ENCODE data around the gene LRRC36.

DNA sequence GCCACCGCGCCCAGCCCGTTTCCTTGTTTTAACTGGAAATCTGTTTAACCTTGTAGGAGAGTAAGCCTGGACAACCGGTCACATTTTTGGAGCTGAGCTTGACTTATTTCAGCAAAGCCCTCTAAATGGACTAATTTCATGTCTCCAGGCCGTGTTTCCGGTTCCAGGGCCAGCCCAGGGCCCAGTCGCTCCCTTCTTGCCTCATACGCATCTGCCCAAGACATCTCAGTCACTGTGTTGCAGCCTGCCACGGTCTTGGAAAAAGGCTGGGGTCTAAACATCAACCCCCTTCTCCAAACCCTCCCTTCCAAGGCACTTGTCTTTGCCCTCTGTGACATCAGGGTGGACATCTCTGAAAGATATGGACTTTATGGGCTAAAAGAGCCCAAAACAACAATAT, 28.3 kb upstream of the LRRC36 start:
- TF ChIP-seq EZH2 (IDR thresholded peaks at IDR 0.05; ENCODE audit: borderline replicate concordance, low read depth, low read length, severe bottlenecking) = no peak
- TF ChIP-seq, protein P1, sequence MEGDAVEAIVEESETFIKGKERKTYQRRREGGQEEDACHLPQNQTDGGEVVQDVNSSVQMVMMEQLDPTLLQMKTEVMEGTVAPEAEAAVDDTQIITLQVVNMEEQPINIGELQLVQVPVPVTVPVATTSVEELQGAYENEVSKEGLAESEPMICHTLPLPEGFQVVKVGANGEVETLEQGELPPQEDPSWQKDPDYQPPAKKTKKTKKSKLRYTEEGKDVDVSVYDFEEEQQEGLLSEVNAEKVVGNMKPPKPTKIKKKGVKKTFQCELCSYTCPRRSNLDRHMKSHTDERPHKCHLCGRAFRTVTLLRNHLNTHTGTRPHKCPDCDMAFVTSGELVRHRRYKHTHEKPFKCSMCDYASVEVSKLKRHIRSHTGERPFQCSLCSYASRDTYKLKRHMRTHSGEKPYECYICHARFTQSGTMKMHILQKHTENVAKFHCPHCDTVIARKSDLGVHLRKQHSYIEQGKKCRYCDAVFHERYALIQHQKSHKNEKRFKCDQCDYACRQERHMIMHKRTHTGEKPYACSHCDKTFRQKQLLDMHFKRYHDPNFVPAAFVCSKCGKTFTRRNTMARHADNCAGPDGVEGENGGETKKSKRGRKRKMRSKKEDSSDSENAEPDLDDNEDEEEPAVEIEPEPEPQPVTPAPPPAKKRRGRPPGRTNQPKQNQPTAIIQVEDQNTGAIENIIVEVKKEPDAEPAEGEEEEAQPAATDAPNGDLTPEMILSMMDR (IDR thresholded peaks at IDR 0.05; ENCODE audit: borderline replicate concordance, extremely low read depth, low read length, poor library complexity, severe bottlenecking) = no peak
